ENCODE measurements around the gene NCBP2L. TPM values are rescaled to one million over a fixed set of nuclear protein-coding genes. Genes with fewer than 3 reads are reported as not detected.
A peak's percentile ranks its signal among the peaks of the same experiment; 100 is the strongest.

NCBP2L gene
- total RNA-seq, 1 donor from 2014 or later: not detected

DNA sequence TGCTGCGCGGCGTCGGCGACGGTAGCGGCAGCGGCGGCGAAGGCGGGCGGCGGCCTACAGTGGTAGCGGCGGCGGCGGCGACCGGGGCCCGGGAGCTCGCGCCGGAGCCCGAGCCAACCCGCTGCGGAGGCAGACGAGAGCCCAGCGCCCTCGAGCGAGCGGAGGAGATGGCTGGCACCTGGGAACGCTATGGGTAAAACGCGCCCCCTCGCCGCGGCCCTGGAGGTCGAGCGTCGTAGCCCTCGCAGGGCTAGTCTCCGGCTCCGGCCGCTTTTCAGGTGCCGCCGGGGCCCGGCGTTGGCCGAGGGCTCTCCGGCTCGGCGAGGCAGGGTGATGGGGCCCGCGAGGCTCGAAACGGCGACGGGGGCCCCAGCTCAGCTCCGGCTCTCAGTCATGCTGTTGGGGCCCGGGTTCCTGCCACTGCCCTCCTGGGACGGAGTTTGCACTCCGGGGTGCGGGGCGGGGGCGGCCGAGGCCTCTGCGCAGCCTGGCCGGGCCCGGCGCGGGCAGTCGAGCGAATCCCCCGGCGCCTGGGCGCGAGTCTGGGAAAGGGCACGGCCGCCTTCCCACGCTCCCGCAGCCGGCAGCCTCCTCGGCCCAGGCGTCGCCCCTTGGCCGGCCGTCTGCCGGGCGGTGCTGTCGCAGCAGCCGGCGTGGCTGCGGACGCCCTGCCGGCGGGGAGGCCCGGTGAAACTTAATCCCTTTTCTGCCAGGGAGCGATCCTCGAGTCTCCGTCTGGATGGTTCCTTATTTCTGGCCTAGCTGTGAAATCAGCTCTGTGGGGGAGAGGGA, 48.9 kb downstream of the NCBP2L start:
- Mint-ChIP-seq H3K27ac (ENCODE audit: unreplicated experiment) (peak overlapping the region; percentile 30), H3K4me1 (ENCODE audit: unreplicated experiment) (peaks cover 11% of the 10 kb centered on the region), H3K9me3 (ENCODE audit: unreplicated experiment) (no peaks in the 10 kb centered on the region), H3K27me3 (ENCODE audit: unreplicated experiment) (no peaks in the 10 kb centered on the region), H3K4me3 (ENCODE audit: unreplicated experiment) (peak overlapping the region; percentile 87), H3K36me3 (ENCODE audit: low read depth, unreplicated experiment) (no peaks in the 10 kb centered on the region)
- DNase-seq (ENCODE audit: low spot score): peak; percentile 22
- TF ChIP-seq, protein P1, sequence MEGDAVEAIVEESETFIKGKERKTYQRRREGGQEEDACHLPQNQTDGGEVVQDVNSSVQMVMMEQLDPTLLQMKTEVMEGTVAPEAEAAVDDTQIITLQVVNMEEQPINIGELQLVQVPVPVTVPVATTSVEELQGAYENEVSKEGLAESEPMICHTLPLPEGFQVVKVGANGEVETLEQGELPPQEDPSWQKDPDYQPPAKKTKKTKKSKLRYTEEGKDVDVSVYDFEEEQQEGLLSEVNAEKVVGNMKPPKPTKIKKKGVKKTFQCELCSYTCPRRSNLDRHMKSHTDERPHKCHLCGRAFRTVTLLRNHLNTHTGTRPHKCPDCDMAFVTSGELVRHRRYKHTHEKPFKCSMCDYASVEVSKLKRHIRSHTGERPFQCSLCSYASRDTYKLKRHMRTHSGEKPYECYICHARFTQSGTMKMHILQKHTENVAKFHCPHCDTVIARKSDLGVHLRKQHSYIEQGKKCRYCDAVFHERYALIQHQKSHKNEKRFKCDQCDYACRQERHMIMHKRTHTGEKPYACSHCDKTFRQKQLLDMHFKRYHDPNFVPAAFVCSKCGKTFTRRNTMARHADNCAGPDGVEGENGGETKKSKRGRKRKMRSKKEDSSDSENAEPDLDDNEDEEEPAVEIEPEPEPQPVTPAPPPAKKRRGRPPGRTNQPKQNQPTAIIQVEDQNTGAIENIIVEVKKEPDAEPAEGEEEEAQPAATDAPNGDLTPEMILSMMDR (IDR thresholded peaks at IDR 0.05; ENCODE audit: unreplicated experiment): no peak

DNA sequence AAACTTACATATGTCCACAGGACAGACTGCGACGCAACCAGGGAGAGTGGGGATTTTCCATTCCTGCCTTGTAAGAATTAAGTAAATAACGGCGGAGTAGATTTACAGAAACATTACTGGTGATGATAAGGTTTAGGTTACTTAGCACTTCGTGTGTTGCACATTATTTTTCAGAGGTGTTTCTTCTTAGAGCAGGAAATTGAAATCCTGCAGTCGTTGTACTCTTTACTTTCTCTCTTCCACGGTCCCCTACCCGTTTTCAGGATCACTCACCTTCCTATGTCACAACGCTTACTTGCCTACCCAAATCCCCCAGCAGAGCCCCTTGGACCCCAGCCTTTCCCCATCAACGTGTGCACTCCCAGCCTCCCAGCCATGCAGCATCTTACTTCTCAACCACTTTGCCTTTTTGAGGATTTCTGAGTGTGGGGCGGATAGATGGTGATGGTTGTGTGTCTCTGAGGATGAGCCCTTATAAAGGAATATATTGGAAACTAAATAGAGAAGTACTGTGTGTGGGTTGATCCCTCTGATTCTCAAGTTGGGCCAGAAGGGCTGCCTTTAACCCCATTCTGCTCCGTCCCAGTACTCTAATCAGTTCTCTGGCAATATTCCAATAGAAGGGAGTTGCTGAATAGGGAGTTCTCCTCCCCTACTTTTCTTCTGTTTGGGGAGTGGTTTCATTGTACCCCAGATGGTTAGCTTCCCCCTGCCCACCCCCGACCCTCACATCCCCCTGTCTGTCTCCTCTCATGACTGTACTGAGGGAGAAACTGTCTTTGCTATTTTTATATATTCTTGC, 49.7 kb downstream of the NCBP2L start:
- Mint-ChIP-seq H3K27me3 (ENCODE audit: unreplicated experiment) (no peaks in the 10 kb centered on the region), H3K36me3 (ENCODE audit: low read depth, unreplicated experiment) (no peaks in the 10 kb centered on the region), H3K4me1 (ENCODE audit: unreplicated experiment) (peaks cover 11% of the 10 kb centered on the region), H3K9me3 (ENCODE audit: unreplicated experiment) (no peaks in the 10 kb centered on the region), H3K4me3 (ENCODE audit: unreplicated experiment) (peak overlapping the region; percentile 87), H3K27ac (ENCODE audit: unreplicated experiment) (peak overlapping the region; percentile 30)
- no peak for DNase-seq (ENCODE audit: low spot score)
- TF ChIP-seq, protein P1 (IDR thresholded peaks at IDR 0.05; ENCODE audit: unreplicated experiment): no peak

DNA sequence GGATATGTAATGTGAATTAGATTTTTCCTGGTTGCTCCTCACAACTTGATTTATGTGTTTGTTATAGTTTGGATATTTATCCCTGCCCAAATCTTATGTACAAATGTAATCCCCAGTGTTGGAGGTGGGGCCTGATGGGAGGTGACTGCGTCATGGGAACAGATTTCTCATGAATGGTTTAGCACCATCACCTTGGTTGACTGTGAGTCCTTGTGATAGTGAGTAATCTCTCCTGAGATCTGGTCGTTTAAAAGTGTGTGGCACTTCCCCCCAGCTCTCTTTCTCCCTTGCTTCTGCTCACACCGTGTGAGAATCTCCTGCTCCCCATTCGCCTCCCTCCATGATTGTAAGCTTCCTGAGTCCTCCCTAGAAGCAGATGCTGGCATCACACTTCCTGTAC, 50.3 kb downstream of the NCBP2L start:
- no peaks in the 10 kb centered on the region for H3K9me3 Mint-ChIP-seq (ENCODE audit: unreplicated experiment)
- H3K27ac Mint-ChIP-seq (ENCODE audit: unreplicated experiment): no peak overlapping the region
- no peak for DNase-seq (ENCODE audit: low spot score)
- H3K36me3 Mint-ChIP-seq (ENCODE audit: low read depth, unreplicated experiment): no peaks in the 10 kb centered on the region
- TF ChIP-seq, protein P1 (IDR thresholded peaks at IDR 0.05; ENCODE audit: unreplicated experiment): no peak
- no peaks in the 10 kb centered on the region for H3K27me3 Mint-ChIP-seq (ENCODE audit: unreplicated experiment)
- peaks cover 11% of the 10 kb centered on the region for H3K4me1 Mint-ChIP-seq (ENCODE audit: unreplicated experiment)
- peak overlapping the region; percentile 37 for H3K4me3 Mint-ChIP-seq (ENCODE audit: unreplicated experiment)

DNA sequence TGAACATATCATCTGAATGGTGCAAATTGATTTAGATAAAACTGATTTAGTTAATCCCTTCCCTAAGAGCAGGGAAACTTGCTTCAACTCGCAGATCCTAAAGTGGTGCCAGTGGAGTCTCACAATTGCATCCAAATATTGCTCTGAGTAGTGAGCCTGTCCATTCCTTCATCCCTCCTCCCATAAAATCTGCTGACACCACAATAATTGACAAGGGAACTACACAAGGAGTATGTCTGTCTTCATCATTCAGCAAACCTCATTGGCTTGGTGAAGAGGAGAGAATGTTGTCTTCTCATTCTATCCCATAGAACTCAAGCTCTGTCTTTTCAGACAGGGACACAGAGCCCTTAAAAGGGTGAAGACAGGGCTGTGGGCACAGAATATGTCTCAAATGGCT, 52.3 kb downstream of the NCBP2L start:
- TF ChIP-seq, protein P1 (IDR thresholded peaks at IDR 0.05; ENCODE audit: unreplicated experiment): no peak
- no peak overlapping the region for H3K27ac Mint-ChIP-seq (ENCODE audit: unreplicated experiment)
- H3K4me1 Mint-ChIP-seq (ENCODE audit: unreplicated experiment): peaks cover 11% of the 10 kb centered on the region
- H3K27me3 Mint-ChIP-seq (ENCODE audit: unreplicated experiment): no peaks in the 10 kb centered on the region
- no peak overlapping the region for H3K4me3 Mint-ChIP-seq (ENCODE audit: unreplicated experiment)
- no peak for DNase-seq (ENCODE audit: low spot score)
- no peaks in the 10 kb centered on the region for H3K36me3 Mint-ChIP-seq (ENCODE audit: low read depth, unreplicated experiment)
- H3K9me3 Mint-ChIP-seq (ENCODE audit: unreplicated experiment): no peaks in the 10 kb centered on the region
